CD4-positive, alpha-beta memory T cell (primary cell): ENCODE results near the gene PDCD1. TPM values are rescaled to one million over a fixed set of nuclear protein-coding genes. Genes with fewer than 3 reads are reported as not detected.

Source experiments
- CTCF ChIA-PET: fragments of 350-600 bp; sonication (Branson Sonifier 250); formaldehyde crosslinking; loops from one replicate; lab custom pipeline; 2021; ENCODE audit warnings: inconsistent platforms; ENCODE audit not compliant: partially characterized antibody; lab: Charles Lee
- POLR2A ChIA-PET: fragments of 350-600 bp; sonication (Branson Sonifier 250); formaldehyde crosslinking; loops from one replicate; lab custom pipeline; 2021; ENCODE audit not compliant: partially characterized antibody; lab: Charles Lee
- DNase-seq, 5 donors: peaks; one replicate each; pipeline versions ENCODE4 v3.0.0 to v3.0.0-alpha.2; 2020 to 2022; ENCODE audit warnings: mixed read lengths in 1 of 5
- H3K27ac ChIP-seq: one replicate; pipeline ENCODE4 v1.7.0; 2013; ENCODE audit warnings: low read depth, low read length
- H3K27me3 ChIP-seq: 2 replicates; pipeline ENCODE4 v1.7.0; 2013; ENCODE audit warnings: mild to moderate bottlenecking, low read length, moderate library complexity; ENCODE audit not compliant: insufficient read depth
- H3K36me3 ChIP-seq: 2 replicates; pipeline ENCODE4 v1.7.0; 2013; ENCODE audit warnings: mild to moderate bottlenecking, low read length, moderate library complexity; ENCODE audit not compliant: insufficient read depth
- H3K4me1 ChIP-seq: 2 replicates; pipeline ENCODE4 v1.7.0; 2013; ENCODE audit warnings: mild to moderate bottlenecking, low read length, moderate library complexity; ENCODE audit not compliant: insufficient read depth
- H3K4me3 ChIP-seq, 2 donors: one replicate each; pipeline ENCODE4 v1.7.0; 2013; ENCODE audit warnings: low read length in 2 of 2, mild to moderate bottlenecking in 1 of 2
- H3K9me3 ChIP-seq, 2 donors: one replicate each; pipeline ENCODE4 v1.7.0; 2013; ENCODE audit warnings: low read length in 2 of 2, control low read depth in 1 of 2; ENCODE audit not compliant: control insufficient read depth in 1 of 2
- H3K27ac Mint-ChIP-seq, 7 donors: one replicate each; pipeline ENCODE4 v1.8.0; 2020 to 2021; ENCODE audit warnings: mixed read lengths in 7 of 7, mild to moderate bottlenecking in 6 of 7, inconsistent platforms in 3 of 7, moderate library complexity in 3 of 7
- H3K27me3 Mint-ChIP-seq, 2 donors: one replicate each; pipeline ENCODE4 v1.8.0; 2020 to 2021; ENCODE audit warnings: mixed read lengths in 2 of 2
- H3K36me3 Mint-ChIP-seq, 2 donors: one replicate each; pipeline ENCODE4 v1.8.0; 2020 to 2021; ENCODE audit warnings: mixed read lengths in 2 of 2, inconsistent platforms in 1 of 2, mild to moderate bottlenecking in 1 of 2
- H3K4me1 Mint-ChIP-seq, 4 donors: one replicate each; pipeline ENCODE4 v1.8.0; 2020 to 2021; ENCODE audit warnings: mixed read lengths in 4 of 4, mild to moderate bottlenecking in 1 of 4
- H3K4me3 Mint-ChIP-seq, 8 donors: one replicate each; pipeline ENCODE4 v1.8.0; 2020 to 2021; ENCODE audit warnings: mixed read lengths in 8 of 8, mild to moderate bottlenecking in 7 of 8, moderate library complexity in 6 of 8, inconsistent platforms in 3 of 8
- H3K9me3 Mint-ChIP-seq, 8 donors: one replicate each; pipeline ENCODE4 v1.8.0; 2020 to 2021; ENCODE audit warnings: mixed read lengths in 8 of 8, mild to moderate bottlenecking in 5 of 8, inconsistent platforms in 3 of 8, moderate library complexity in 1 of 8
- intact Hi-C: fragments of 100-400 bp; cut with micrococcal nuclease; formaldehyde crosslinking; loops from one replicate; pipeline ENCODE4 v1.15.1; 2023
- polyA plus RNA-seq, 2 donors: library from polyadenylated mRNA; unstranded; fragments of 300-500 nt; fragmentation: Illumina TruSeq; gene quantifications; one replicate each; pipeline ENCODE4 v1.2.3, GENCODE V29; 2021
- total RNA-seq, 2 experiments: library from RNA; stranded (reverse); gene quantifications; one replicate each; pipeline ENCODE4 v1.2.3, GENCODE V29; 2021

The PDCD1 gene
- total and polyA plus RNA-seq, 4 experiments from 2014 or later, result 5.2 to 12.4 (median 6.1) TPM

DNA sequence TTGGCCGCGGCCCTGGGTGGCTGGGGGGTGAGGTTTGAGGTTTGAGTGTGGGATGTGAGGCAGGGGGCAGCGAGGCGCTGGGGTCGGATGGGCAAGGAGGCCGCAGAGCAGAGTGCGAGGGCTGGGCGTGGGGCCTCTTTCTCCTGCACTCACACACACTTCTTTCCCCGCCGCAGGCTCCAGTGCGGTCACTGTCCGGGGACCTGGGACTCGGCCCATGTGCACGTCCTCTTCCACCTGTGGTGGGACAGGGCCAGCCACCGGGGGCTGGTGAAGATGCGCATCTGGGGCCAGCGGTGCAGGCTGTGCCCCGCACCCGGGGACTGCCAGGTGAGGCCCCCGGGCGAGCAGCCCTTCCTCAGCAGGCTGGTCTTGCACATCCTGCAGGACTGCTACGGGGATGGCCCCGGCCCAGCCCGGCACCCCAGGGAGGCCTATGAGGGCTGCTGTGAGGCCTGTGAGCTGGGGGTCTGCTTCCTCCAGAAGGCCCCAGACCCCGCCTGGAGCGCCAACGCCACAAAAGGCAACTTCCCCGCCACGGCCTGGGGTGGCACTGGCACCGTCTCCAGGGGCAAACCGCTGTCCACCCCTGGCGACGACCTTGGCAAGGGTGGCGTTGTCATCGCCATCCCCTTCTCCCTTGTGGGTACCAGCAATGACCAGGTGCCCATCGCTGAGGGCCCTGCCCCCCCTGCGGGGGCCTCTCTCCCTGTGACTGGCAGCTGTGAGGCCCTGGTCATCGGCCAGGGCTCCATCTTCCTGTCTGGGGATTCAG is 13.0 kb upstream of the PDCD1 start:
- Mint-ChIP-seq H3K27me3 (peaks cover 0 to 2% of the 10 kb centered on the region in 2 donors), H3K27ac (peak overlapping the region in 4 of 7 donors; percentile 50 to 93 (median 86)), H3K4me1 (peaks cover 20 to 40% (median 32%) of the 10 kb centered on the region in 4 donors), H3K4me3 (peak overlapping the region in 2 of 8 donors; percentile 57 to 58), H3K36me3 (no peaks in the 10 kb centered on the region), H3K9me3 (peaks cover 0 to 3% (median 0%) of the 10 kb centered on the region in 8 donors)
- ChIA-PET CTCF (no interaction called here), POLR2A (interaction anchor here (1.7 kb wide), 1 partner anchor 109 kb away, joined by 6 read pairs; no protein-coding TSS in a partner anchor)
- no peaks in the 10 kb centered on the region for H3K36me3 ChIP-seq
- H3K4me1 ChIP-seq, result peaks cover 46% of the 10 kb centered on the region
- H3K4me3 ChIP-seq, result no peak overlapping the region
- no peak overlapping the region for H3K27ac ChIP-seq
- no peak for DNase-seq
- intact Hi-C loops, result no loop called here
- no peaks in the 10 kb centered on the region for H3K9me3 ChIP-seq
- no peaks in the 10 kb centered on the region for H3K27me3 ChIP-seq

DNA sequence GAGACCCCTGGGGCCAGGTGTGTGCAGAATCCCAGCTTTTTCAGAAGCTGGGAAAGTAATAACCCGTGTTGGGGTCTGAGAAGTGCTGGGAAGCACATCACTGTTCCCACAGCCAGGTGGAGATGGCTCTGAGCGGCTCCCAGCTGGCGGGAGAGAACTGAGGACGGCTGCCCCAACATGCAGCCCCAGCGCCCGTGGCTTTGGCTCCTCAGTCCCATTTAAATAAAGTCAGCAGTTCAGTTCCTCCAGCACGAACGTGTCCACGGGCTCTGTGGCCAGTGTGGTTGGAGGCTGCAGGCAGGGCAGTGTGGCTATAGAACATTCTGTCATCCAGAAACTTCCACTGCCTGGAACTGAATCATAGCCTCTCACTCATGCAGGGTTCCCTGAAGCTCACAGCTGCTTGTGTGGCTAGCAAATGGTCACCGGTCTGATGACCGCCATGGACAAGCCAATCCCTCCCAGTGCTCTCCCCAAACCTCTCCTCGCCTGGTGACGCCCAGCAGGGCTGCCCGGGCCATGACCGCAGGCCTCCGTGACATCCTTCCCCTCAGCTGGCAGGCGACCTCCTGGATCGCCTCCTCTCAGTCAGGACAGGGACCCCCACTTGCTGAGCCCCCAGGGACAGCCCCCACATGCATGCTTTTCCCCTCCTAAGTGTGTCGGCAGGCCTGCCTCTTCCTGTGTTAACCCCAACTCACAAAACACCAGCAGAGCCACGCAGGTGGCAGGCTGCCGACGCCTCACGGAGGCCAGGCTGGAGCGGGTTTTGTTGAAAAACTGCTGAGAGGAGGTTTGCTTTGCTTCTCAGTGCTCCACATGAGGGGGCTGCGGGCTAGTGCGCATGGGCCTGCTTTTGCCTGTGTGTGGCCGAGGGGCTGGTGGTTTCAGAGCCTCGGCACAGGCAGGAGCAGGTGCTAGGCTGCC is 12.2 kb upstream of the PDCD1 start:
- Mint-ChIP-seq H3K4me1 (peaks cover 21 to 42% (median 34%) of the 10 kb centered on the region in 4 donors), H3K27me3 (peaks cover 0 to 2% of the 10 kb centered on the region in 2 donors), H3K27ac (peak overlapping the region in 5 of 7 donors; percentile 50 to 93 (median 86)), H3K36me3 (no peaks in the 10 kb centered on the region), H3K4me3 (peak overlapping the region in 4 of 8 donors; percentile 9 to 58 (median 54)), H3K9me3 (peaks cover 0 to 4% (median 0%) of the 10 kb centered on the region in 8 donors)
- Histone ChIP-seq H3K27ac (no peak overlapping the region), H3K27me3 (no peaks in the 10 kb centered on the region), H3K36me3 (no peaks in the 10 kb centered on the region), H3K4me3 (no peak overlapping the region), H3K4me1 (peaks cover 51% of the 10 kb centered on the region), H3K9me3 (no peaks in the 10 kb centered on the region)
- intact Hi-C loops, result no loop called here
- ChIA-PET CTCF (no interaction called here), POLR2A (interaction anchor here (0.9 to 1.7 kb wide), 2 partner anchors 9 to 108 kb away, joined by 3 to 6 read pairs; no protein-coding TSS in a partner anchor)
- peak in 4 of 5 donors; percentile 29 to 49 (median 36) for DNase-seq

GRCh38 chr2:241870081-241870541 is 11.4 kb upstream of the PDCD1 start:
- Mint-ChIP-seq H3K4me1 (peaks cover 28 to 45% (median 37%) of the 10 kb centered on the region in 4 donors), H3K27me3 (peaks cover 0 to 3% of the 10 kb centered on the region in 2 donors), H3K4me3 (no peak overlapping the region), H3K36me3 (no peaks in the 10 kb centered on the region), H3K27ac (no peak overlapping the region), H3K9me3 (peaks cover 0 to 3% (median 0%) of the 10 kb centered on the region in 8 donors)
- Histone ChIP-seq H3K4me1 (peaks cover 58% of the 10 kb centered on the region), H3K36me3 (no peaks in the 10 kb centered on the region), H3K27ac (no peak overlapping the region), H3K4me3 (no peak overlapping the region), H3K27me3 (no peaks in the 10 kb centered on the region), H3K9me3 (no peaks in the 10 kb centered on the region)
- intact Hi-C loops, result no loop called here
- ChIA-PET POLR2A (interaction anchor here (0.9 to 1.7 kb wide), 2 partner anchors 9 to 107 kb away, joined by 3 to 6 read pairs; no protein-coding TSS in a partner anchor), CTCF (no interaction called here)
- no peak for DNase-seq

DNA sequence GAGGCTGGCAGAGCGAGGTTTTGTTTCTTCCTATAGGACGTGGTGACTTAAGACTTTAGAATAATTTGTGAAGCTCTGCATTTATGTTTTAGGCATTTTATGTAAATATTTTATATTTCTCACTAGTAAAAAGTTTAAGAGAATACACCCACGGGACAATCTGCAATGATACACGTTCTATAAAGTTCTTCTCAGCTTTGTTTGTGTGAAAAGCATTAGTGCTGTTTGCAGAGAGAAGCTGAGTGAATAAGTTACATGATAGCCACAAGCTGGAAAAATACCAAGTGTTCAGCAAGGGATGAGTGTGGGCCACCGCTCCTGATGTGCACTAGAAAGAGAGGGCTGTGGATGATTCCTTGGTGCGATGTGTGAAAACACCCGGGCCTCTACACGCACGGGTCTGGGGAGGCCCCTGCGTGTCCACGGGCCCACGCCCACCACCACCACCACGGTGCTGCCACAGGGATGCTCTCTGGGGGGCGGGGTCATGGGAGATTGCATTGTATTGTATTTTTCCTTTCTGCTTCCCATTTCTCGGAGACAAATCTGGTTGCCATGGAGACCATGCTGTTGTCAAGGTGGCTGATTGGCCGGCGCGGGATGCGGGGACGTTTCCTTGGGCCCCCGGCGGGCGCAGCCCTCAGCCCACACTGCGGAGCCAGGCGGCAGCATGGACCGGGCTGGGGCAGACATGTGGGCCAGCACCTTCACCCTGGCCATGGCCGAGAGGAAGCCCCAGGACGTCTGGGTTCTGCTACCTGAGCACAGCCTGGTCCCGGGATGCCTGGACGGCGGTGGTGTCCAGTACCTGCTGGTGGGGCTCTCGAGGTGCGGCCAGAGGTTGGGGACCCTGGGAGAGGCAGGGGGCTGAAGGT is 10.6 kb upstream of the PDCD1 start, which contains the start of gene RTP5:
Gene RTP5, plus strand, starts transcription at position 643 of the 875 bp plus-strand sequence. Its CDS starts 28 bp downstream, at position 671.
- no peaks in the 10 kb centered on the region for H3K9me3 ChIP-seq
- POLR2A ChIA-PET, result interaction anchor here (0.5 to 3.1 kb wide), 14 partner anchors 10 to 171 kb away, joined by 3 to 31 read pairs (median 6); partner anchors contain the start of genes D2HGDH, ING5 and PDCD1
- H3K36me3 ChIP-seq, result no peaks in the 10 kb centered on the region
- H3K4me1 Mint-ChIP-seq, result peaks cover 35 to 53% (median 45%) of the 10 kb centered on the region in 4 donors
- H3K4me3 ChIP-seq, result peak within 1 kb of the TSS in 1 of 2 donors; percentile 13
- peak within 1 kb of the TSS; percentile 3 to 95 (median 76) for H3K27ac Mint-ChIP-seq
- intact Hi-C loops, result no loop called here
- no peaks in the 10 kb centered on the region for H3K36me3 Mint-ChIP-seq
- H3K27me3 Mint-ChIP-seq, result peaks cover 0 to 3% of the 10 kb centered on the region in 2 donors
- H3K4me3 Mint-ChIP-seq, result peak within 1 kb of the TSS; percentile 15 to 85 (median 59)
- H3K27ac ChIP-seq, result peak within 1 kb of the TSS; percentile 40
- peaks cover 66% of the 10 kb centered on the region for H3K4me1 ChIP-seq
- DNase-seq, result no peak
- CTCF ChIA-PET, result interaction anchor here (0.8 to 2.6 kb wide), 7 partner anchors 10 to 136 kb away, joined by 3 to 29 read pairs (median 6); no protein-coding TSS in a partner anchor
- peaks cover 0 to 3% (median 0%) of the 10 kb centered on the region in 8 donors for H3K9me3 Mint-ChIP-seq
- no peaks in the 10 kb centered on the region for H3K27me3 ChIP-seq

DNA sequence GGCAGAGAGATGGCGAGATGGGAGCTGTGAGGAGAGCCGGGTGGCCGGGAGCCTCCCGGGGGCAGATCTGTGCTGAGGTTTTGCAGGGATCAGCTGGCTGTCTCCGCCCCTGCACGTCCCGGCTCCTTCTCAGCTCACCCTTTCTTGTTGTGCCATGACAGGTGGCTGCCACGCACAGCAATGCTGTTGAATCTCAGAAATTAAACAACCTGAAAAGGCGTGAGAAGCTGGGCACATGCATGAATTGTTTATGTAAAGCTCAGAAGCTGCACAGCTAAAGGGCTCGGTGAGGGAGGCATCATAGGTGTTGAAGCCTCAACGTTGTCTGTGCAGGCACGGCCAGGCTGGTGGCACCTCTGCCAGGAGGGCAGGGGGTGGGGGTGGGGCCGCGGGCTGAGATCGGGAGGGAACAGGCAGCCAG is 10.0 kb upstream of the PDCD1 start:
- Histone ChIP-seq H3K9me3 (no peaks in the 10 kb centered on the region), H3K36me3 (no peaks in the 10 kb centered on the region), H3K4me1 (peaks cover 73% of the 10 kb centered on the region), H3K27me3 (no peaks in the 10 kb centered on the region), H3K27ac (peak overlapping the region; percentile 40), H3K4me3 (peak overlapping the region in 1 of 2 donors; percentile 13)
- H3K27me3 Mint-ChIP-seq, result peaks cover 0 to 5% of the 10 kb centered on the region in 2 donors
- peaks cover 39 to 59% (median 49%) of the 10 kb centered on the region in 4 donors for H3K4me1 Mint-ChIP-seq
- peak overlapping the region; percentile 15 to 85 (median 59) for H3K4me3 Mint-ChIP-seq
- H3K9me3 Mint-ChIP-seq, result peaks cover 0 to 3% (median 0%) of the 10 kb centered on the region in 8 donors
- peak in 2 of 5 donors; percentile 18 to 35 for DNase-seq
- H3K36me3 Mint-ChIP-seq, result no peaks in the 10 kb centered on the region
- ChIA-PET CTCF (interaction anchor here (0.8 to 2.6 kb wide), 7 partner anchors 9 to 135 kb away, joined by 3 to 29 read pairs (median 6); no protein-coding TSS in a partner anchor), POLR2A (interaction anchor here (0.5 to 3.1 kb wide), 16 partner anchors 10 to 170 kb away, joined by 3 to 31 read pairs (median 4); partner anchors contain the start of genes D2HGDH, ING5 and PDCD1)
- H3K27ac Mint-ChIP-seq, result peak overlapping the region; percentile 4 to 95 (median 76)
- intact Hi-C loops, result no loop called here
